Lower lobe of right lung (tissue), 2 donors: ENCODE measurements around the gene POC1B. TPM values are rescaled to one million over a fixed set of nuclear protein-coding genes. Genes with fewer than 3 reads are reported as not detected.
A peak's percentile ranks its signal among the peaks of the same experiment; 100 is the strongest.

Source experiments
- ATAC-seq, 2 donors: fragments of 200-7000 bp; cut with Tn5 transposase; one replicate each; pipeline ENCODE4 v1.9.1; 2020 to 2022; ENCODE audit warnings: mild to moderate bottlenecking in 2 of 2, moderate library complexity in 2 of 2
- DNase-seq: peaks from one replicate; pipeline ENCODE4 v3.0.0-alpha.2; 2020
- H3K27ac ChIP-seq: fragments of 200-600 bp; one replicate; pipeline ENCODE4 v1.8.0; 2022
- H3K27me3 ChIP-seq: fragments of 200-600 bp; one replicate; pipeline ENCODE4 v1.8.0; 2022; ENCODE audit warnings: low read depth
- H3K36me3 ChIP-seq: fragments of 200-600 bp; one replicate; pipeline ENCODE4 v1.8.0; 2022; ENCODE audit warnings: mild to moderate bottlenecking
- H3K4me1 ChIP-seq: fragments of 200-600 bp; one replicate; pipeline ENCODE4 v1.8.0; 2022
- H3K4me3 ChIP-seq: fragments of 200-600 bp; one replicate; pipeline ENCODE4 v1.8.0; 2022; ENCODE audit warnings: mild to moderate bottlenecking
- H3K9me3 ChIP-seq: fragments of 200-600 bp; one replicate; pipeline ENCODE4 v1.8.0; 2022
- intact Hi-C: fragments of 100-400 bp; cut with DNase I; formaldehyde crosslinking; loops from one replicate; pipeline ENCODE4 v1.11.0; 2022
- total RNA-seq: library from RNA; stranded (reverse); fragmentation: NEBNext Ultra II Directional; extraction: Animal tissue kit (Norgen Biotek cat#: 25700); gene quantifications from one replicate; pipeline ENCODE4 v1.2.1, GENCODE V29; 2021
- TF ChIP-seq, protein P1 (sequence below): fragments of 200-600 bp; IDR thresholded peaks from one replicate; pipeline ENCODE4 v1.8.0; 2022; ENCODE audit warnings: antibody characterized with exemption, mild to moderate bottlenecking
- donor health status: DM: no; HTN: yes; CAD: no; lungs with severe emphysema.

The POC1B gene
- total RNA-seq, 1 donor from 2014 or later = 15.5 TPM

DNA sequence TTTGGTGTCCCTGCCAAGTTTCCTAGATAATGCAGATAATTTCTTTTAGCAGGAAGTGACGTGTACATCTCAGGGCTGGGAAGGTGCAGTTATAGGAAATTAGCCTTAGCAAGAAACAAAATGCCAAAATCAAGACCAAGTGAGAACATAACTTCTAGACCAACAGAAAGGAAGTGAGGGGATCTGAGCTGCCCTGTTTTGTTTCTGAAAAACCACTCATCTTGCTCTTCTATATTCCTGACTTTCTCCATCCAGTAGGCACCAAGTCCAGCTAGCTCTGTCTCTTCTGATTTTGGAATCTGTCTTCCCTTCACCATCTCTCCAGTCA lies 149.7 kb downstream of the POC1B start:
- H3K4me3 ChIP-seq = no peak overlapping the region
- intact Hi-C loops = no loop called here
- peaks cover 41% of the 10 kb centered on the region for H3K4me1 ChIP-seq
- no peak overlapping the region for H3K27ac ChIP-seq
- TF ChIP-seq, protein P1, sequence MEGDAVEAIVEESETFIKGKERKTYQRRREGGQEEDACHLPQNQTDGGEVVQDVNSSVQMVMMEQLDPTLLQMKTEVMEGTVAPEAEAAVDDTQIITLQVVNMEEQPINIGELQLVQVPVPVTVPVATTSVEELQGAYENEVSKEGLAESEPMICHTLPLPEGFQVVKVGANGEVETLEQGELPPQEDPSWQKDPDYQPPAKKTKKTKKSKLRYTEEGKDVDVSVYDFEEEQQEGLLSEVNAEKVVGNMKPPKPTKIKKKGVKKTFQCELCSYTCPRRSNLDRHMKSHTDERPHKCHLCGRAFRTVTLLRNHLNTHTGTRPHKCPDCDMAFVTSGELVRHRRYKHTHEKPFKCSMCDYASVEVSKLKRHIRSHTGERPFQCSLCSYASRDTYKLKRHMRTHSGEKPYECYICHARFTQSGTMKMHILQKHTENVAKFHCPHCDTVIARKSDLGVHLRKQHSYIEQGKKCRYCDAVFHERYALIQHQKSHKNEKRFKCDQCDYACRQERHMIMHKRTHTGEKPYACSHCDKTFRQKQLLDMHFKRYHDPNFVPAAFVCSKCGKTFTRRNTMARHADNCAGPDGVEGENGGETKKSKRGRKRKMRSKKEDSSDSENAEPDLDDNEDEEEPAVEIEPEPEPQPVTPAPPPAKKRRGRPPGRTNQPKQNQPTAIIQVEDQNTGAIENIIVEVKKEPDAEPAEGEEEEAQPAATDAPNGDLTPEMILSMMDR = no peak
- no peaks in the 10 kb centered on the region for H3K9me3 ChIP-seq
- no peak for DNase-seq
- ATAC-seq = no peak
- no peaks in the 10 kb centered on the region for H3K36me3 ChIP-seq
- H3K27me3 ChIP-seq = no peaks in the 10 kb centered on the region

DNA sequence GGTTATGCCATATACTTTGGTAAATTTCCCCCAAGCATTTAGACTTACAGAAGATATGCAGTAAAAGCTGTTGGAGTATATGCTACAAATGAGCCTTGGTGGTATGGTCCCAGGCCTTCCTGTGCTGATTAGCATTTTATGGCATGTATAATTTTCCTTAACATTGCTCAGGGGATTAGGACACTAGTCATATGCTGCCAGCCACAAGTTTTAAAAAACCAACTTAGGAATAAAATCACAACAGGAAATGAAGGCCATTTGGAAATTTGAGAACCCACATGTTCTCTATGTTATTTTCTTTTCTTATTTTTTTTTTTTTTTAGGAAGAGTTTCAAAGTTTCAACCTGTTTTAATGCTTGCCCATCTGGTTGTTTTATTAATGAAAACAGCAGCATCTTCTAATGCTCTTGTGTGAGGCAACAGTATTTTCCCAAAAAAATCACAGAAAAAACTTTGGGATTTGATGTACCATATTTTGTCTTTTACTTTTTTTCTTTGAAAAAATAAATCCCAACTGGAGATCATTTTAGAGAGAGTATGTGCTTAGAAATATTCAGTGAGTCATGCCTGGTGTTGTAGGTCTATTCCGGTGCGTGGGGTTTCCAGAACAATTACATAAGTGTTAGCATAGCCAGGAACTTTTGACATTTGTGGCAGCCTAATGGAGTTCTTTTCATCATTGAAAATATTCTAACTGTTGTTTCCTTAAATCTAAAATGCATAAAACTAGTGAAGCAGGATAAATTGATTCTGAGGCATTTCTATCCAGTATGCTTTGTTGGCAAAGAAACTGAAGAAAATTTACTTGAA lies 151.9 kb downstream of the POC1B start:
- peak; percentile 32 to 70 for ATAC-seq
- Histone ChIP-seq H3K27ac (peak overlapping the region; percentile 51), H3K36me3 (no peaks in the 10 kb centered on the region), H3K27me3 (no peaks in the 10 kb centered on the region), H3K4me3 (no peak overlapping the region), H3K4me1 (peaks cover 41% of the 10 kb centered on the region), H3K9me3 (no peaks in the 10 kb centered on the region)
- no peak for DNase-seq
- intact Hi-C loops = no loop called here
- TF ChIP-seq, protein P1 = no peak

- peak overlapping the region; percentile 38 for H3K27ac ChIP-seq
- no peaks in the 10 kb centered on the region for H3K36me3 ChIP-seq
- DNase-seq (no peak), ATAC-seq (no peak)
- intact Hi-C loops = no loop called here
- H3K9me3 ChIP-seq = no peaks in the 10 kb centered on the region
- no peak overlapping the region for H3K4me3 ChIP-seq
- H3K27me3 ChIP-seq = no peaks in the 10 kb centered on the region
- TF ChIP-seq, protein P1 = no peak
- peaks cover 41% of the 10 kb centered on the region for H3K4me1 ChIP-seq
Measured at GRCh38 chr12:89372584-89373370, 153.1 kb downstream of the POC1B start.

- Histone ChIP-seq H3K4me1 (peaks cover 37% of the 10 kb centered on the region), H3K36me3 (no peaks in the 10 kb centered on the region)
Measured at GRCh38 chr12:89370850-89371249, 155.0 kb downstream of the POC1B start.

GRCh38 chr12:89370421-89370831 lies 155.4 kb downstream of the POC1B start:
- no peak overlapping the region for H3K27ac ChIP-seq
- no peaks in the 10 kb centered on the region for H3K27me3 ChIP-seq
- ATAC-seq (no peak), DNase-seq (no peak)
- no peaks in the 10 kb centered on the region for H3K9me3 ChIP-seq
- no peak overlapping the region for H3K4me3 ChIP-seq
- H3K36me3 ChIP-seq = no peaks in the 10 kb centered on the region
- TF ChIP-seq, protein P1 = no peak
- intact Hi-C loops = no loop called here
- H3K4me1 ChIP-seq = peaks cover 33% of the 10 kb centered on the region

More at GRCh38 chr12:89370850-89371249, 155.0 kb downstream of the POC1B start:
- no peak for DNase-seq
- ATAC-seq = no peak
- H3K4me3 ChIP-seq = no peak overlapping the region
- H3K27ac ChIP-seq = no peak overlapping the region
- intact Hi-C loops = no loop called here
- TF ChIP-seq, protein P1 = no peak
- no peaks in the 10 kb centered on the region for H3K27me3 ChIP-seq
- H3K9me3 ChIP-seq = no peaks in the 10 kb centered on the region

Other genes starting within 250 kb of the POC1B start
- gene DUSP6, start 173.5 kb downstream of the POC1B start, total RNA-seq = 196 TPM
- 9.6 TPM for gene GALNT4, start 1.3 kb downstream of the POC1B start, total RNA-seq
- gene ATP2B1, start 182.8 kb upstream of the POC1B start, total RNA-seq = 34.5 TPM